Right kidney (tissue), 1 donor: ENCODE results near the gene PDE4D.

Experiments used
- DNase-seq: peaks from one replicate; pipeline ENCODE4 v3.0.0-alpha.2; 2016

PDE4D gene

GRCh38 chr5:59357381-59357977 lies 536.0 kb downstream of the PDE4D start:
- no peak for DNase-seq

- DNase-seq: no peak
Measured at GRCh38 chr5:59356813-59357380, 536.6 kb downstream of the PDE4D start.

GRCh38 chr5:59354811-59355210 lies 538.7 kb downstream of the PDE4D start:
- no peak for DNase-seq

- no peak for DNase-seq
Measured at GRCh38 chr5:59354274-59354673, 539.3 kb downstream of the PDE4D start.

GRCh38 chr5:59351076-59351794 lies 542.3 kb downstream of the PDE4D start:
- no peak for DNase-seq

- no peak for DNase-seq
Measured at GRCh38 chr5:59348189-59348588, 545.3 kb downstream of the PDE4D start.

GRCh38 chr5:59346982-59347381 lies 546.5 kb downstream of the PDE4D start:
- DNase-seq: no peak

GRCh38 chr5:59346514-59346913 lies 547.0 kb downstream of the PDE4D start:
- no peak for DNase-seq

- no peak for DNase-seq
Measured at GRCh38 chr5:59342181-59342580, 551.3 kb downstream of the PDE4D start.

- DNase-seq: no peak
Measured at GRCh38 chr5:59341760-59342159, 551.8 kb downstream of the PDE4D start.

- no peak for DNase-seq
Measured at GRCh38 chr5:59341155-59341554, 552.4 kb downstream of the PDE4D start.

GRCh38 chr5:59340637-59341036 lies 552.9 kb downstream of the PDE4D start:
- DNase-seq: no peak

- no peak for DNase-seq
Measured at GRCh38 chr5:59337240-59337639, 556.3 kb downstream of the PDE4D start.

- no peak for DNase-seq
Measured at GRCh38 chr5:59335544-59335943, 558.0 kb downstream of the PDE4D start.

- no peak for DNase-seq
Measured at GRCh38 chr5:59333416-59333815, 560.1 kb downstream of the PDE4D start.

- no peak for DNase-seq
Measured at GRCh38 chr5:59332236-59332973, 561.1 kb downstream of the PDE4D start.

GRCh38 chr5:59330680-59331079 lies 562.8 kb downstream of the PDE4D start:
- no peak for DNase-seq

- DNase-seq: no peak
Measured at GRCh38 chr5:59328709-59329296, 564.7 kb downstream of the PDE4D start.

GRCh38 chr5:59327191-59327980 lies 566.1 kb downstream of the PDE4D start:
- no peak for DNase-seq

GRCh38 chr5:59326596-59326995 lies 566.9 kb downstream of the PDE4D start:
- DNase-seq: no peak

GRCh38 chr5:59325070-59325469 lies 568.5 kb downstream of the PDE4D start:
- no peak for DNase-seq

GRCh38 chr5:59322894-59323293 lies 570.6 kb downstream of the PDE4D start:
- no peak for DNase-seq
